Liver (tissue), 9 donors: Measurements from ENCODE around the gene SLX9. TPM values are rescaled to one million over a fixed set of nuclear protein-coding genes. Genes with fewer than 3 reads are reported as not detected.
"Not testable (repeated sequence)": the region's sequence is repeated elsewhere in the genome, so short reads cannot be mapped to it uniquely, and the experiment has no call there.

Experiments
- DNase-seq: peaks from one replicate; pipeline ENCODE4 v3.0.0-alpha.2; 2017; ENCODE audit warnings: low spot score
- H3K27ac ChIP-seq, 2 donors: one replicate each; pipeline ENCODE4 v1.7.0; 2013; ENCODE audit warnings: inconsistent platforms in 2 of 2, low read length in 2 of 2, control low read depth in 1 of 2, low read depth in 1 of 2, mild to moderate bottlenecking in 1 of 2
- H3K27me3 ChIP-seq, 4 donors: one replicate each; pipeline versions ENCODE4 v1.6.1 to v1.7.0; 2013; ENCODE audit warnings: low read length in 3 of 4, inconsistent platforms in 1 of 4, mild to moderate bottlenecking in 1 of 4, moderate library complexity in 1 of 4; ENCODE audit not compliant: control insufficient read depth in 4 of 4, insufficient read depth in 4 of 4
- H3K36me3 ChIP-seq, 4 donors: one replicate each; pipeline versions ENCODE4 v1.6.1 to v1.7.0; 2013; ENCODE audit warnings: low read length in 3 of 4, mild to moderate bottlenecking in 3 of 4, low read depth in 1 of 4, moderate library complexity in 1 of 4; ENCODE audit not compliant: control insufficient read depth in 4 of 4, insufficient read depth in 3 of 4
- H3K4me1 ChIP-seq, 4 donors: one replicate each; pipeline versions ENCODE4 v1.6.1 to v1.7.0; 2013; ENCODE audit warnings: low read length in 3 of 4, mild to moderate bottlenecking in 3 of 4, moderate library complexity in 1 of 4; ENCODE audit not compliant: control insufficient read depth in 4 of 4, insufficient read depth in 4 of 4
- H3K4me3 ChIP-seq, 3 donors: one replicate each; pipeline versions ENCODE4 v1.6.1 to v1.7.0; 2013; ENCODE audit warnings: low read length in 3 of 3, control low read depth in 1 of 3, low read depth in 1 of 3, mild to moderate bottlenecking in 1 of 3
- H3K9ac ChIP-seq, 2 donors: one replicate each; pipeline ENCODE4 v1.7.0; 2013; ENCODE audit warnings: low read length in 2 of 2, mild to moderate bottlenecking in 2 of 2, moderate library complexity in 2 of 2, control low read depth in 1 of 2, low read depth in 1 of 2
- H3K9me3 ChIP-seq, 4 donors: one replicate each; pipeline versions ENCODE4 v1.6.1 to v1.7.0; 2013; ENCODE audit warnings: low read length in 3 of 4; ENCODE audit not compliant: control insufficient read depth in 4 of 4
- EGR1 ChIP-seq, 2 donors: IDR thresholded peaks; 2 replicates each; pipeline ENCODE4 v1.6.1; 2016 to 2018; ENCODE audit warnings: antibody characterized with exemption in 2 of 2, low read depth in 2 of 2
- FOXA1 ChIP-seq: IDR thresholded peaks from 2 replicates; pipeline ENCODE4 v1.6.1; 2016; ENCODE audit warnings: antibody characterized with exemption
- FOXA2 ChIP-seq: IDR thresholded peaks from 2 replicates; pipeline ENCODE4 v1.6.1; 2016; ENCODE audit warnings: antibody characterized with exemption
- GABPA ChIP-seq, 2 donors: IDR thresholded peaks in 1 of 2; conservative IDR thresholded peaks in 1 of 2; 2 replicates each; pipeline ENCODE4 v1.6.1; 2016; ENCODE audit warnings: antibody characterized with exemption in 2 of 2, mild to moderate bottlenecking in 1 of 2, moderate library complexity in 1 of 2
- HNF4A ChIP-seq, 2 donors: conservative IDR thresholded peaks; 2 replicates each; pipeline ENCODE4 v1.6.1; 2016; ENCODE audit warnings: antibody characterized with exemption in 2 of 2, mild to moderate bottlenecking in 2 of 2
- HNF4G ChIP-seq: IDR thresholded peaks from 2 replicates; pipeline ENCODE4 v1.6.1; 2016; ENCODE audit warnings: antibody characterized with exemption
- JUND ChIP-seq, 2 donors: IDR thresholded peaks; 2 replicates each; pipeline ENCODE4 v1.6.1; 2016; ENCODE audit warnings: antibody characterized with exemption in 2 of 2
- NR2F2 ChIP-seq: IDR thresholded peaks from 2 replicates; pipeline ENCODE4 v1.6.1; 2016; ENCODE audit warnings: antibody characterized with exemption
- RAD21 ChIP-seq, 2 donors: IDR thresholded peaks; 2 replicates each; pipeline ENCODE4 v1.6.1; 2016; ENCODE audit warnings: antibody characterized with exemption in 2 of 2, mild to moderate bottlenecking in 2 of 2
- RXRA ChIP-seq, 2 donors: IDR thresholded peaks; 2 replicates each; pipeline ENCODE4 v1.6.1; 2017 to 2018; ENCODE audit warnings: antibody characterized with exemption in 2 of 2, mild to moderate bottlenecking in 1 of 2
- SP1 ChIP-seq: IDR thresholded peaks from 2 replicates; pipeline ENCODE4 v1.6.1; 2018; ENCODE audit warnings: antibody characterized with exemption, mild to moderate bottlenecking
- TAF1 ChIP-seq: conservative IDR thresholded peaks from 2 replicates; pipeline ENCODE4 v1.6.1; 2016; ENCODE audit warnings: antibody characterized with exemption, mild to moderate bottlenecking
- YY1 ChIP-seq: IDR thresholded peaks from 2 replicates; pipeline ENCODE4 v1.6.1; 2016; ENCODE audit warnings: antibody characterized with exemption, mild to moderate bottlenecking
- WGBS: extraction: QIAGEN DNeasy Blood & Tissue Kit; methylation state at CpG from one replicate; pipeline ENCODE4 v1.1.7; 2013; 5-methylcytosine and 5-hydroxymethylcytosine counted together
- polyA plus RNA-seq, 2 donors: library from polyadenylated mRNA; stranded (reverse) in 1 of 2; unstranded in 1 of 2; fragments of 200-250 nt in 1 of 2; fragments of >200 nt in 1 of 2; fragmentation: Nextera tagmentation in 1 of 2; extraction: Ambion mirVana in 1 of 2; gene quantifications; one replicate each; pipeline versions ENCODE4 v1.2.1 to v1.2.3, GENCODE V29; 2013 to 2015
- total RNA-seq, 2 donors: library from RNA; depleted of rRNA; stranded (reverse); fragments of >200 nt; gene quantifications; one replicate each; pipeline ENCODE4 v1.2.3, GENCODE V29; 2014
- TF ChIP-seq, protein P1 (sequence below): IDR thresholded peaks from 2 replicates; pipeline ENCODE4 v1.6.1; 2016; ENCODE audit warnings: antibody characterized with exemption, mild to moderate bottlenecking
- TF ChIP-seq, protein P2 (sequence below): IDR thresholded peaks from 2 replicates; pipeline ENCODE4 v1.6.1; 2016; ENCODE audit warnings: antibody characterized with exemption
- TF ChIP-seq, protein P3 (sequence below): IDR thresholded peaks from 2 replicates; pipeline ENCODE4 v1.6.1; 2016; ENCODE audit warnings: antibody characterized with exemption
- TF ChIP-seq, protein P4 (sequence below): IDR thresholded peaks from 2 replicates; pipeline ENCODE4 v1.6.1; 2016; ENCODE audit warnings: antibody characterized with exemption
- TF ChIP-seq, protein P5 (sequence below): fragments of 150-350 bp; IDR thresholded peaks from 2 replicates; pipeline ENCODE4 v1.5.1; 2017; ENCODE audit warnings: improper control_type of control experiment, low read depth, low read length; ENCODE audit not compliant: missing input control
- donor health status: healthy.
- donor health status: healthy.
- donor health status: healthy.
- donor health status: healthy.
- donor health status: healthy.

Gene SLX9
- total and polyA plus RNA-seq, 4 donors = 7.5 to 20.3 (median 12.2) TPM

DNA sequence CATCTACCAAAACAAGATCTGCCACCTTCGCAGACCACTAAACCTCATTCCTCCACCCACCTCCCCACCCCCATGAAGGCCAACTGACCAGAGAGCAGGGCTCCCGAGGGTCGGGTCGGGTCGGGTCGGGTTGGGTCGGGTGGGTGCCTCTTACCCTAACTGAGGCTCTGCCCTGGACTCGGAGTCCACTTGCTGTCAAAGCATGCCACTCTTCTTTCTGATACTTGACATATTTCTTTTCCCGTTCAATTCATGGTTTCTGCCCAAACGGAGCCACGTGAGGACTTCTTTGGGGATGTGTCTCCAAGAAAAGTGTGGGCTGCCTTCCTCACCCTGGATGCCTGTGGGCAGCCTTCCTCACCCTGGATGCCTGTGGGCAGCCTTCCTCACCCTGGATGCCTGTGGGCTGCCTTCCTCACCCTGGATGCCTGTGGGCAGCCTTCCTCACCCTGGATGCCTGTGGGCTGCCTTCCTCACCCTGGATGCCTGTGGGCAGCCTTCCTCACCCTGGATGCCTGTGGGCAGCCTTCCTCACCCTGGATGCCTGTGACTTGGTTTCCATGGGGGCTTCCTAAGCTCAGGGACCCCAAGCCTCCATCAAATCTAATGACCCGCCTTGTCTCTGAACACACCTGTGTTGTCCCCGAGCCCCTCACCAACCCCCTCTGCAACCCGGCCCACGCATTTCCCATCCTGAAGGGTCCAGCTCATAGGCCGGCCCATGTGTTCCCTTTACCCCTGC is 11.2 kb upstream of the SLX9 start:
- not testable (repeated sequence) for DNase-seq, H3K9me3 ChIP-seq, H3K27me3 ChIP-seq, H3K27ac ChIP-seq, H3K36me3 ChIP-seq, H3K4me3 ChIP-seq, H3K9ac ChIP-seq
- 81% methylated on average over 16 of the region's 16 CpGs for whole genome bisulfite sequencing
- H3K4me1 ChIP-seq = peaks cover 15 to 22% (median 17%) of the 10 kb centered on the region in 4 donors

DNA sequence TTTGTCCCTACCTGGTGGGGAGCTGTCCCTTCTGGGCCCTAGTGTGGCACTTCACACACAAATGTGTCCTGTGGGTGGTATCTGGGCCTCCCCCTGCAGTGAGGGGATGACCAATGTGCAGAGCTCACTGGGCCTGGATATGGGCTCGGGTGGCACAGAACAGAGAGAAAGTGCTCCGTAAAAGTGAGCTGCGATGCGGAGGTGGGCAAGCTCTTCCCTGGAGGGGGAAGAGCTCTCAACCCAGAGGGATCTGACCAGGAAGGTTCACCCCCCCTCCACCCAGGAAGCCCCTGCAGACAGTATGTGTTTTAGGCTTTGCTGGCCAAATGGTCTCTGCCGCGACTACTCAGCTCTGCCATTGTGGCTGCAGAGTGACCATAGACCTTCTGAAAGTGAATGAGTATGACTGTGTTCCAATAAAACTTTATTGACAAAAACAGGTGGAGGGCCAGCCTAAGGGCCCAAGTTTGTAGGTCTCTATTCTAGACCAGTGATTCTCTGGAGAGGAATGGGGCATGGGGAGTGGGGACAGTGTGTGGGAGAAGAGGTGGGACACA is 10.5 kb upstream of the SLX9 start:
- H3K27ac ChIP-seq = no peak overlapping the region
- H3K9ac ChIP-seq = no peak overlapping the region
- 81% methylated on average over 6 of the region's 6 CpGs for WGBS
- no peak for TF ChIP-seq SP1
- TF ChIP-seq, protein P1, sequence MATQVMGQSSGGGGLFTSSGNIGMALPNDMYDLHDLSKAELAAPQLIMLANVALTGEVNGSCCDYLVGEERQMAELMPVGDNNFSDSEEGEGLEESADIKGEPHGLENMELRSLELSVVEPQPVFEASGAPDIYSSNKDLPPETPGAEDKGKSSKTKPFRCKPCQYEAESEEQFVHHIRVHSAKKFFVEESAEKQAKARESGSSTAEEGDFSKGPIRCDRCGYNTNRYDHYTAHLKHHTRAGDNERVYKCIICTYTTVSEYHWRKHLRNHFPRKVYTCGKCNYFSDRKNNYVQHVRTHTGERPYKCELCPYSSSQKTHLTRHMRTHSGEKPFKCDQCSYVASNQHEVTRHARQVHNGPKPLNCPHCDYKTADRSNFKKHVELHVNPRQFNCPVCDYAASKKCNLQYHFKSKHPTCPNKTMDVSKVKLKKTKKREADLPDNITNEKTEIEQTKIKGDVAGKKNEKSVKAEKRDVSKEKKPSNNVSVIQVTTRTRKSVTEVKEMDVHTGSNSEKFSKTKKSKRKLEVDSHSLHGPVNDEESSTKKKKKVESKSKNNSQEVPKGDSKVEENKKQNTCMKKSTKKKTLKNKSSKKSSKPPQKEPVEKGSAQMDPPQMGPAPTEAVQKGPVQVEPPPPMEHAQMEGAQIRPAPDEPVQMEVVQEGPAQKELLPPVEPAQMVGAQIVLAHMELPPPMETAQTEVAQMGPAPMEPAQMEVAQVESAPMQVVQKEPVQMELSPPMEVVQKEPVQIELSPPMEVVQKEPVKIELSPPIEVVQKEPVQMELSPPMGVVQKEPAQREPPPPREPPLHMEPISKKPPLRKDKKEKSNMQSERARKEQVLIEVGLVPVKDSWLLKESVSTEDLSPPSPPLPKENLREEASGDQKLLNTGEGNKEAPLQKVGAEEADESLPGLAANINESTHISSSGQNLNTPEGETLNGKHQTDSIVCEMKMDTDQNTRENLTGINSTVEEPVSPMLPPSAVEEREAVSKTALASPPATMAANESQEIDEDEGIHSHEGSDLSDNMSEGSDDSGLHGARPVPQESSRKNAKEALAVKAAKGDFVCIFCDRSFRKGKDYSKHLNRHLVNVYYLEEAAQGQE = no peak
- TF ChIP-seq, protein P2, sequence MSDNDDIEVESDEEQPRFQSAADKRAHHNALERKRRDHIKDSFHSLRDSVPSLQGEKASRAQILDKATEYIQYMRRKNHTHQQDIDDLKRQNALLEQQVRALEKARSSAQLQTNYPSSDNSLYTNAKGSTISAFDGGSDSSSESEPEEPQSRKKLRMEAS = no peak
- TF ChIP-seq JUND (IDR thresholded peaks at IDR 0.05) = no peak
- no peak for TF ChIP-seq FOXA1
- no peak for TF ChIP-seq HNF4A (conservative IDR thresholded peaks at IDR 0.05)
- TF ChIP-seq, protein P3, sequence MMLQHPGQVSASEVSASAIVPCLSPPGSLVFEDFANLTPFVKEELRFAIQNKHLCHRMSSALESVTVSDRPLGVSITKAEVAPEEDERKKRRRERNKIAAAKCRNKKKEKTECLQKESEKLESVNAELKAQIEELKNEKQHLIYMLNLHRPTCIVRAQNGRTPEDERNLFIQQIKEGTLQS = no peak
- no peak for TF ChIP-seq NR2F2
- no peak for TF ChIP-seq HNF4G
- TF ChIP-seq FOXA2 = no peak
- no peak for TF ChIP-seq TAF1
- no peak for TF ChIP-seq GABPA (IDR thresholded peaks at IDR 0.05 in 1 of 2, conservative IDR thresholded peaks at IDR 0.05 in 1 of 2)
- TF ChIP-seq, protein P4, sequence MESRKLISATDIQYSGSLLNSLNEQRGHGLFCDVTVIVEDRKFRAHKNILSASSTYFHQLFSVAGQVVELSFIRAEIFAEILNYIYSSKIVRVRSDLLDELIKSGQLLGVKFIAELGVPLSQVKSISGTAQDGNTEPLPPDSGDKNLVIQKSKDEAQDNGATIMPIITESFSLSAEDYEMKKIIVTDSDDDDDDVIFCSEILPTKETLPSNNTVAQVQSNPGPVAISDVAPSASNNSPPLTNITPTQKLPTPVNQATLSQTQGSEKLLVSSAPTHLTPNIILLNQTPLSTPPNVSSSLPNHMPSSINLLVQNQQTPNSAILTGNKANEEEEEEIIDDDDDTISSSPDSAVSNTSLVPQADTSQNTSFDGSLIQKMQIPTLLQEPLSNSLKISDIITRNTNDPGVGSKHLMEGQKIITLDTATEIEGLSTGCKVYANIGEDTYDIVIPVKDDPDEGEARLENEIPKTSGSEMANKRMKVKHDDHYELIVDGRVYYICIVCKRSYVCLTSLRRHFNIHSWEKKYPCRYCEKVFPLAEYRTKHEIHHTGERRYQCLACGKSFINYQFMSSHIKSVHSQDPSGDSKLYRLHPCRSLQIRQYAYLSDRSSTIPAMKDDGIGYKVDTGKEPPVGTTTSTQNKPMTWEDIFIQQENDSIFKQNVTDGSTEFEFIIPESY = no peak
- no peak for TF ChIP-seq EGR1 (IDR thresholded peaks at IDR 0.05; ENCODE audit: low read depth in 2 of 2)
- no peak for TF ChIP-seq YY1
- no peak for TF ChIP-seq RXRA (IDR thresholded peaks at IDR 0.05)
- TF ChIP-seq, protein P5, sequence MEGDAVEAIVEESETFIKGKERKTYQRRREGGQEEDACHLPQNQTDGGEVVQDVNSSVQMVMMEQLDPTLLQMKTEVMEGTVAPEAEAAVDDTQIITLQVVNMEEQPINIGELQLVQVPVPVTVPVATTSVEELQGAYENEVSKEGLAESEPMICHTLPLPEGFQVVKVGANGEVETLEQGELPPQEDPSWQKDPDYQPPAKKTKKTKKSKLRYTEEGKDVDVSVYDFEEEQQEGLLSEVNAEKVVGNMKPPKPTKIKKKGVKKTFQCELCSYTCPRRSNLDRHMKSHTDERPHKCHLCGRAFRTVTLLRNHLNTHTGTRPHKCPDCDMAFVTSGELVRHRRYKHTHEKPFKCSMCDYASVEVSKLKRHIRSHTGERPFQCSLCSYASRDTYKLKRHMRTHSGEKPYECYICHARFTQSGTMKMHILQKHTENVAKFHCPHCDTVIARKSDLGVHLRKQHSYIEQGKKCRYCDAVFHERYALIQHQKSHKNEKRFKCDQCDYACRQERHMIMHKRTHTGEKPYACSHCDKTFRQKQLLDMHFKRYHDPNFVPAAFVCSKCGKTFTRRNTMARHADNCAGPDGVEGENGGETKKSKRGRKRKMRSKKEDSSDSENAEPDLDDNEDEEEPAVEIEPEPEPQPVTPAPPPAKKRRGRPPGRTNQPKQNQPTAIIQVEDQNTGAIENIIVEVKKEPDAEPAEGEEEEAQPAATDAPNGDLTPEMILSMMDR = no peak
- no peak for TF ChIP-seq RAD21 (IDR thresholded peaks at IDR 0.05)
- no peak overlapping the region for H3K4me3 ChIP-seq
- no peaks in the 10 kb centered on the region for H3K9me3 ChIP-seq
- H3K27me3 ChIP-seq = no peaks in the 10 kb centered on the region
- no peak for DNase-seq
- H3K4me1 ChIP-seq = peaks cover 15 to 22% (median 17%) of the 10 kb centered on the region in 4 donors
- no peaks in the 10 kb centered on the region for H3K36me3 ChIP-seq
